T-helper 22 cell (primary cell): ENCODE measurements around the gene KNDC1.
"Not testable (repeated sequence)": the region's sequence is repeated elsewhere in the genome, so short reads cannot be mapped to it uniquely, and the experiment has no call there.

ENCODE experiments used
- DNase-seq: peaks from one replicate; pipeline ENCODE4 v3.0.0-alpha.2; 2020; ENCODE audit warnings: low read depth

Gene KNDC1

DNA sequence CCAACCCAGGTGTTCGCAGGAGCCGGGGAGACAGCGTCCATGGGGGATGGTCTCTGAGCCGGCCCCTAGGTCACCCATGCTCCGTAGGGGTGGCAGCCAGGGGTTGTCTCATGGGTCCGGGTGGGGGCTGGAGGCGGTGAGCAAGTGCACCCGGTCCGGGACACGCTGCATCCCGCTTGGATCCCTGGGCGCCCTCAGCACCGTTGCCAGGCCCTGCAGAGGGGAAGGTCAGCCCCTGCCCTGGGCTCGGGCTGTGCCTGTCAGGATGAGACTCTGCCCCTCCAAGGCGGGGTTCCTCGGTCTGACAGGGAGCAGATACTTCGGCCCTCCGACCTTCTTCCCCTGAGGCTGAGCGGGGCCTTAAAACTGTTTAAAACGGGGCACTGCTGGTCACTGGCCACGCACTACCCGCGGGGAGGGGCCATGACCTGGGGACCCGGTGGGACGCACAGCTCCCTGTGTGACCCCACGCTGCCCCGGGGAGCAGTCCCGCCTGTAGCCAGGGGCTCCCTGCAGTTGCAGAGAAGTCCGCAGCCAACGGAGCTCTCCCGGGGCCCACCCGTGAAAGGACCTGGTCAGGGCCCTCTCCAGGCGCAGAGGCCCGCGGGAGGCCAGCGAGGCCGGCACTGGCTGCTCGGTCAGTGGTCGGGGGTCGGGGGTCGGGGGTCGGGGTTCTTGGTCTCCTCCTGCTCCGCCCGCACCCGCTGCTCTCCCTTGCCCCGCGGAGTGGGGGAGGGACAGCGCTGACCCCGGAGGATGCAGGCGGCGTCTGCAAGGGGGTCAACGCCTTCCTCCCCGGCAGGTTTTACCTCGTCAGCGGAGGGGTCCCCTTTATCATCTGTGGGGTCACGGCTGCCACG is 33.4 kb upstream of the KNDC1 start:
- DNase-seq: no peak

DNA sequence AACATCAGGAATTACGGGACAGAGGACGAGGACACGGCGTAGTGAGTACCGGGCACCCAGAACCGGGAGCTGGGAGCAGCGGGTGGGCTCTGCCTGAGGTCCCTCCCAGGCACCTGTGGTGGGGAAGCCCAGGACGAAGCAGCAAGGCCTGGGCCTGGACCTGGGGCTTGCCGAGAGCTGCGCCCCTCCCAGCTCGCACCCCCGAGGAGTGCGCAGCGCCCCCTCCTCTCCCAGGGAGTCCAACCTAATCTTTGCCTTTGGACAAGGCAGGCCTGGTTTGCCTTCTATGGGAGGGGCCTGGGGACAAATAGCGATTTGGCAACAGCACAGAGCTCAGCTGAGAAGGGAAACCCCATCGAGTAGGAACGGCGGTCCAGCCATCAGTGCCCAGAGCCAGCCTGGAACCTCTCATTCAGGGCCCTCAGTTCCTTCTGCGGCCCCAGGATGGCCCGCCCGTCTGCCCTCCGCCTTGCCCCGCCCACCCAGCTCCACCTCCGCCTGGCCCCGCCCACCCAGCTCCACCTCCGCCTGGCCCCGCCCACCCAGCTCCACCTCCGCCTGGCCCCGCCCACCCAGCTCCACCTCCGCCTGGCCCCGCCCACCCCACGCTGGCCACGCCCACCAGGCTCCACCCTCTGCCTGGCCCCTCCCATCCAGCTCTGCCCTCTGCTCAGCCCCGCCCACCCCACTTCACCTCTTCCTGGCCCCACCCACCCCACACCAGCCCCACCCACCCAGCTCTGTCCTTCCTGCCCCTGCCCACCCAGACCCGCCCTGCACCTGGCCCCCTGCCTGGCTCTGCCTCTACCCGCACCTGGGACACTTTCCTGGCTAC is 32.5 kb upstream of the KNDC1 start:
- DNase-seq: no peak

DNA sequence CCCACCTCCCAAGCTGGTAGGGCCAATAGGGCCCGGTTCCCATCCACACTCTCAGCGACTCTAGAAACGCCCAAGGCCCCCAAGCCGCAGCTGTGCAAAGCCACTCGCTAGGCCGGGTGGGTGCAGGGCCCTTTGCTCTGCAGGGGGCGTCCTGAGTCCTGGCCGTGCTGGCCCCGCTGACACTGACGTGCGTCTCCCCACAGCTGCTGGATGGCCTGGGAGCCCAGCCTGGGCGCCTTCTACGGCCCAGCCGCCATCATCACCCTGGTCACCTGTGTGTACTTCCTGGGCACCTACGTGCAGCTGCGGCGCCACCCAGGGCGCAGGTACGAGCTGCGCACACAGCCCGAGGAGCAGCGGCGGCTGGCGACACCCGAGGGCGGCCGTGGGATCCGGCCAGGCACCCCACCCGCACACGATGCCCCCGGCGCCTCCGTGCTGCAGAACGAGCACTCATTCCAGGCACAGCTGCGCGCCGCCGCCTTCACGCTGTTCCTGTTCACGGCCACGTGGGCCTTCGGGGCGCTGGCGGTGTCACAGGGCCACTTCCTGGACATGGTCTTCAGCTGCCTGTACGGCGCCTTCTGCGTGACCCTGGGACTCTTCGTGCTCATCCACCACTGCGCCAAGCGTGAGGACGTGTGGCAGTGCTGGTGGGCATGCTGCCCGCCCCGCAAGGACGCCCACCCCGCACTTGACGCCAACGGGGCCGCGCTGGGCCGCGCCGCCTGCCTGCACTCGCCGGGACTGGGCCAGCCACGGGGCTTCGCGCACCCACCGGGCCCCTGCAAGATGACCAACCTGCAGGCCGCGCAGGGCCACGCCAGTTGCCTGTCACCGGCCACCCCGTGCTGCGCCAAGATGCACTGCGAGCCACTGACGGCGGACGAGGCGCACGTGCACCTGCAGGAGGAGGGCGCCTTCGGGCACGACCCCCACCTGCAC is 31.6 kb upstream of the KNDC1 start:
- no peak for DNase-seq

- DNase-seq: no peak
Measured at GRCh38 chr10:133129071-133129858, 30.8 kb upstream of the KNDC1 start.

- DNase-seq: no peak
Measured at GRCh38 chr10:133129859-133130495, 30.0 kb upstream of the KNDC1 start.

- DNase-seq: no peak
Measured at GRCh38 chr10:133130602-133131001, 29.4 kb upstream of the KNDC1 start.

- DNase-seq: no peak
Measured at GRCh38 chr10:133131053-133131452, 29.0 kb upstream of the KNDC1 start.

DNA sequence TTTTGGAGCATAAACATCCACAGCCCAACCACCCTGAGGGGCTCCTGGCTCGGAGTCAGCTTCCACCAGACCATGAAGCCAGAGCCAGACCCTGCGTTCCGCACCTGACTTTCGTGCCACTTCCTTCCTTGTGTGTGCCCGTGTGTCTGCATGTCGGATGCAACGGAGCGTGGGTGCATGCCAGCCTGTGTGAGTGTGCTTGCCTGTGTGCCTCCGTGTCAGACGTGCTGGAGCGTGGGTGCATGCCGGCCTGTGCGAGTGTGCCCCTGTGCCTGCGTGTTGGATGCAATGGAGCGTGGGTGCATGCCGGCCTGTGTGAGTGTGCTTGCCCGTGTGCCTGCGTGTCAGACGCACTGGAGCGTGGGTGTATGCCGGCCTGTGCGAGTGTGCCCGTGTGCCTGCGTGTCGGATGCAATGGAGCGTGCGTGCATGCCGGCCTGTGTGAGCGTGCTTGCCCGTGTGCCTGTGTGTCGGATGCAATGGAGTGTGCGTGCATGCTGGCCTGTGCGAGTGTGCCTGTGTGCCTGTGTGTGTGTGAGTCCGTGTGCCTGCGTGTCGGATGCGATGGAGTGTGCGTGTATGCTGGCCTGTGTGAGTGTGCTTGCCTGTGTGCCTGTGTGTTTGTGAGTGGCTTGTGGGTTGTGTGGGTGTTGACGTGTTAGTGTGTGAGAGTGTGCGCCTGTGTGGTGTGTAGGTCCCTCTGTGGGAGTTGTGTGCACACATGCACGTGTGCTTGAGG is 28.1 kb upstream of the KNDC1 start:
- DNase-seq: no peak

DNA sequence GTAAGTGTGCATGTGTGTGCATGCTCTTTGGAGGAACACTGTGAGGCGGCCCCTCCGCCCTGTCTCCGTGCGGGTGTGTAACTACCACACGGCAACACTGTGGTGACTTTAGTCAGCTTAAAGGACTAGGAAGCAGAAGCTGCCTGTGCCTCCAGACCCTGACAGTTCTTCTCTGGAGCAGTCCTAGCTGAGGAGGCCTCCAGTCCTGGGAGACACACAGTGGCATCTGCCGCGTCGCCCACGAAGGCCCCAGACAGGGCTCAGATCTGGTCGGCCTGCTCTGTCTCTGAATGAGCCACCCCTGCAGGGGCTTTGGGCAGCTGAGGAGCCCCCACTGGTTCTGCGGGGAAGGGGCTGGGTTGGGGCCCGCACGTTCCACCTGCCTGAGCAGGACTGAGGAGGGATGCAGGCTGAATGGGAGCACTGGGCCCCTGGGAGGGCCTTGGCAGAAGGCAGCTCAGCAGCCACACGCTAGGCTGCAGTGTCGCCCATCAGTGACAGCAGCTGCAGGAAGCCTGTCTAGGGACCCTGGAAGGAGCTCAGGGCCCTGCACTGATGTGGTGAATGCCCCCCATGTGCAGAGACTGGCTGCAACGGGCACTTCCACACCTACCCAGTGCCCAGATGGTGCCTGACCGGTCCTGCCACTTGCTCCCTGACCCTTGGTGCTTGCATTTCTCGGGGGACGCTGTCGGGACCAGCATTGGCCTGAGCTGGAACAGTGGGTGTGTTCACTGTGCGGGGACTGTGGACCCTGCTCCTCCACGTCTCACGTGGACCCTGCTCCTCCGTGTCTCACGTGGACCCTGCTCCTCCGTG is 27.3 kb upstream of the KNDC1 start:
- no peak for DNase-seq

DNA sequence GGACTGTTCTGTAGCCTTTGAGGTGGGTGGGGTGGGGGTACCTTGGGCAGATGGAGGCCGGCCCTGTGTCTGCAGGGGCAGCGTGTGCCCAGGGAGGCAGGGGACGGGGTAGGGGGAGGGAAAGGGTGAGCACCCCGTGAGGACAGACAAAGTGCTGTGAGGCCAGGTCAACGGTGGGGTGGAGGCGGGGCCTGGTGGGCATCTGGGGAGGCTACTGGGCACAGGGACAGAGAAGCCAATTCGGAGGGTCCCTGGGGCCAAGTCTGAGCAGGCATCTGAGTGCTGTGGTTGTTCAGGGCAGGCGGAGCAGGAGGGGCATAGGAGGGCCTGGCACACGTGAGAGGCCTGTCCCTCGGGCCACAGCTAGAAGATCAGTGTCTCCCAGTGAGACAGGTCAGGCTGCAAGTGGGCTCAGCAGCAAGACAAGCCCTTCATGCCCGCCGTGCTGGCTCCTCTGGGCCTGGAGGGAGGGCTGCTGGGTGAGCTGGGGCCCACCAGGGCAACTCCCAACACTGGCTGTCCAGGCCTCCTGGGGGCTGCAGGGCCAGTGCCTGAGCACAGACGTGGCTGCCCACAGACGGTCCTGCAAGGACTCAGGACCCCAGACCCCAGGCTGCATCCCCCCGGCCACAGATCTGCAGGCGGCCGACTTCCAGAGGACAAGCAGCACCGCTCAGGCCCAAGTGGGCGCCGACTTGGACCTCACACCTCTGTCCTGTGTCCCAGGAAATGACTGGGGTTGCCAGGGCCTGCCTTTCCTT is 26.4 kb upstream of the KNDC1 start:
- no peak for DNase-seq

GRCh38 chr10:133134411-133135115 is 25.5 kb upstream of the KNDC1 start:
- no peak for DNase-seq

GRCh38 chr10:133135116-133135465 is 24.9 kb upstream of the KNDC1 start:
- DNase-seq: no peak

DNA sequence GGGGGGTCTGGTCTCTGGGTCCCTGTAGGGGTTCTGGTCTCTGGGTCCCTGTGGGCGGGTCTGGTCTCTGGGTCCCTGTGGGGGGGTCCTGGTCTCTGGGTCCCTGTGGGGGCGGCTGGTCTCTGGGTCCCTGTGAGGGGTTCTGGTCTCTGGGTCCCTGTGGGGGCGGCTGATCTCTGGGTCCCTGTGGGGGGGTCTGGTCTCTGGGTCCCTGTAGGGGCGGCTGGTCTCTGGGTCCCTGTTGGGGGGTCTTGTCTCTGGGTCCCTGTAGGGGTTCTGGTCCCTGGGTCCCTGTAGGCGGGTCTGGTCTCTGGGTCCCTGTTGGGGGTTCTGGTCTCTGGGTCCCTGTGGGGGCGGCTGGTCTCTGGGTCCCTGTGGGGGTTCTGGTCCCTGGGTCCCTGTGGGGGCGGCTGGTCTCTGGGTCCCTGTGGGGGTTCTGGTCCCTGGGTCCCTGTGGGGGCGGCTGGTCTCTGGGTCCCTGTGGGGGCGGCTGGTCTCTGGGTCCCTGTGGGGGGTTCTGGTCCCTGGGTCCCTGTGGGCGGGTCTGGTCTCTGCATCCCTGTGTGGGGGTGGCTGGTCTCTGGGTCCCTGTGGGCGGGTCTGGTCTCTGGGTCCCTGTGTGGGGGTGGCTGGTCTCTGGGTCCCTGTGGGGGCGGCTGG is 22.4 kb upstream of the KNDC1 start:
- not testable (repeated sequence) for DNase-seq

DNA sequence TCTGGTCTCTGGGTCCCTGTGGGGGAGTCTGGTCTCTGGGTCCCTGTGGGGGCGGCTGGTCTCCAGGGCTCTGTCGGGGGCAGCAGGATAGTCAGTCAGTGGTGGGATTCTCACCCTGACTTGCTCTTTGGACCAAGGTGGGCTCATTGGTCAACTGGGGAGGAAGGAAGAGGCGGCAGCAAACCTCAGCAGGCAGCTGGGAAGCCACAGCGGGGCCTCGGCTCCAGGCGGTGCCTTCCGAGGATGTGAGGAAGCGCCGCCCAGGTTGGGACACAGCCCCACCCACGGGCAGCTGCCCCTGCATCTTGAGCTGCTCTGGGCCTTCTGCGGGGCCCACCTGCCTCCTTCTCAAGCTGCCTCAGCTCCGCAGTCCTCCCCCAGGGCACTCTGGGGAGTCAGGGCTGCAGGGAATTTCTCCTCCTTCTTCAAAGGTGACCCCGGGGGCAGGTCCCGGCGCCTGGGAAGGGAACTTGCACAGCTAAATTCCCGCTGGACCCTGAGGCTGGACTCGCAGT is 20.4 kb upstream of the KNDC1 start:
- no peak for DNase-seq

DNA sequence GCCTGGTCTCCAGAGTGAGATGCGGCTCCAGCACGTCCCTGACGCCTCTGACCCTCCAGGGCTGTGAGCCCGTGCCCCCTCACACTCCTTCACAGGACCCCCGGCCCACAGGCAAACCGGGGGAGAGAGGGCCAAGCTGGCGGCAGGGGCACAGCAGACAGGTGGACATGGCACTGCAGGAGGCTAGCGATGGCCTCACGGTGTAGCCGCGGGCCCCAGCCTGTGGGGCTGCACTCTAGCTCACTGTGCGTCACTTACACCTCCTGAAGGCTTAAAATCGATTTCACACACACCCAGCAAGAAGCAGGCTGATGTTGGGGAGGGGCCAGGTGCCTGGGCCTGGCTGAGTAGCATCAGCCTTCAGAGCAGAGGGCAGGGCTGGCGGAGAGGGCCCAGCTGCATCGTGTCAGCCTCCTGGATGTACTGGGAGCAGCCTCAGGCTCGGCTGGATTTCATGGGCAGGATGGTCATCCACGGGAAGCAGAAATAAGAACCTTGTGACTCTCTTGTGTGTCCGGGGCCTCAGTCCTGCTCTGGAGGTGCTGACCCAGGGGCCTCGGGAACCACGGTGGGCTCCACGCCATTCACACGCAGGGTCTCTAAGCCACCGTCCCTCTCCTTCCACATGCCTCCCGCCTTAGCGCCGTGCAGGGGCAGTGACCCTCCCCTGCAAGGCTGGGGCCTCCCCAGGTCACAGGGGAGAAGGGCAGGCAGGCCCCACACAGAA is 19.4 kb upstream of the KNDC1 start:
- no peak for DNase-seq
